Muscle layer of duodenum (tissue), 2 donors: Measurements from ENCODE around the gene ASCL2.
A peak's percentile ranks its signal among the peaks of the same experiment; 100 is the strongest.

ENCODE experiments used
- H3K27ac ChIP-seq: one replicate; pipeline ENCODE4 v1.7.0; 2013; ENCODE audit warnings: mild to moderate bottlenecking, low read length
- H3K27me3 ChIP-seq: one replicate; pipeline ENCODE4 v1.7.0; 2013; ENCODE audit warnings: low read depth, mild to moderate bottlenecking, control low read depth, low read length
- H3K36me3 ChIP-seq, 2 donors: one replicate each; pipeline ENCODE4 v1.7.0; 2013; ENCODE audit warnings: low read length in 2 of 2, control low read depth in 1 of 2, mild to moderate bottlenecking in 1 of 2; ENCODE audit not compliant: insufficient read depth in 2 of 2, control insufficient read depth in 1 of 2
- H3K4me1 ChIP-seq, 2 donors: one replicate each; pipeline ENCODE4 v1.7.0; 2013; ENCODE audit warnings: low read length in 2 of 2, mild to moderate bottlenecking in 2 of 2, control low read depth in 1 of 2, moderate library complexity in 1 of 2; ENCODE audit not compliant: insufficient read depth in 2 of 2, control insufficient read depth in 1 of 2
- H3K4me3 ChIP-seq, 2 donors: one replicate each; pipeline ENCODE4 v1.7.0; 2013; ENCODE audit warnings: low read length in 2 of 2, low read depth in 1 of 2, mild to moderate bottlenecking in 1 of 2
- H3K9me3 ChIP-seq, 2 donors: one replicate each; pipeline ENCODE4 v1.7.0; 2013; ENCODE audit warnings: low read length in 2 of 2, control low read depth in 1 of 2, mild to moderate bottlenecking in 1 of 2; ENCODE audit not compliant: control insufficient read depth in 1 of 2
- donor health status: healthy.

Gene ASCL2, protein sequence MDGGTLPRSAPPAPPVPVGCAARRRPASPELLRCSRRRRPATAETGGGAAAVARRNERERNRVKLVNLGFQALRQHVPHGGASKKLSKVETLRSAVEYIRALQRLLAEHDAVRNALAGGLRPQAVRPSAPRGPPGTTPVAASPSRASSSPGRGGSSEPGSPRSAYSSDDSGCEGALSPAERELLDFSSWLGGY

DNA sequence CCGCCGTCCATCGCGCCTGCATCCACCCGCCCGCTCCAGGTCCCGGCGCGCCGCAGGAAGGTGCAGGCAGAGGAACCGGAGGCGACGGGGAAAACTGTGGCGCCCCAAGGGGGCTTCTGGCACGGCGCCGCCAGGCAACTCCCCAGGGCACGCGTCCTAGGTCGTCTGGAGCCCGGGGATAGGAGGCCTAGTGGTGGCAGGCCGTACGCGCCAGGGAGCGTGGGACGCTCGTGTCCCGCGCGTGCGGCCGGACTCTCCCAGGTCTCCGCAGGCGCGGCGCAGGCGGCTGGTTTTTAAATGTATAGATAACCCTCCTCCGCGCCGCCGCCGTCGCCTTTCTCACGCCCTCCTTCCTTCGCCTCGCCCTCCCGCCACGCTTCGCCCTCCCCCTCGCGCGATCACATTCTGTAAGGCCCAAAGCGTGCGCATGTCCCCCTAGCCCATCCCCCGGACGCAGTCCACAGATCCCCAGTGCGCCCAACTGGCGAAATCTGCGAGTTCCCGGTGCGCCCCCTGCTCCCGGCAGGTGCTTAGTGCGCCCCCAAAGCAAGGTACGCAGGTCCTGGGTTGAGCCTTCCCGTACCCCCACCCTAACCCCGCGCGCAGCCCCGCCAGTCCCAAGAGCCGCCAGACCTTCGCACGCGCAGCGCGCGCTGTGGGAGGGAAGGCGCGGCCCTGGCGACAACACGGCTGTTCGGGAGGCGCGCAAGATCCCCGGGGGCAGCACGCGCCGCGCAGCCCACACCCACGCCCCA, at the start of gene ASCL2:
Gene ASCL2, minus strand, starts transcription at position 267 of the 755 bp plus-strand sequence. Its CDS starts 256 bp downstream, at position 11.
- Histone ChIP-seq H3K27me3 (peaks cover 3% of the 10 kb centered on the region), H3K4me3 (peak within 1 kb of the TSS; percentile 33 to 56), H3K4me1 (peaks cover 0 to 26% of the 10 kb centered on the region in 2 donors), H3K27ac (no peak within 1 kb of the TSS), H3K36me3 (no peaks in the 10 kb centered on the region), H3K9me3 (no peaks in the 10 kb centered on the region)

DNA sequence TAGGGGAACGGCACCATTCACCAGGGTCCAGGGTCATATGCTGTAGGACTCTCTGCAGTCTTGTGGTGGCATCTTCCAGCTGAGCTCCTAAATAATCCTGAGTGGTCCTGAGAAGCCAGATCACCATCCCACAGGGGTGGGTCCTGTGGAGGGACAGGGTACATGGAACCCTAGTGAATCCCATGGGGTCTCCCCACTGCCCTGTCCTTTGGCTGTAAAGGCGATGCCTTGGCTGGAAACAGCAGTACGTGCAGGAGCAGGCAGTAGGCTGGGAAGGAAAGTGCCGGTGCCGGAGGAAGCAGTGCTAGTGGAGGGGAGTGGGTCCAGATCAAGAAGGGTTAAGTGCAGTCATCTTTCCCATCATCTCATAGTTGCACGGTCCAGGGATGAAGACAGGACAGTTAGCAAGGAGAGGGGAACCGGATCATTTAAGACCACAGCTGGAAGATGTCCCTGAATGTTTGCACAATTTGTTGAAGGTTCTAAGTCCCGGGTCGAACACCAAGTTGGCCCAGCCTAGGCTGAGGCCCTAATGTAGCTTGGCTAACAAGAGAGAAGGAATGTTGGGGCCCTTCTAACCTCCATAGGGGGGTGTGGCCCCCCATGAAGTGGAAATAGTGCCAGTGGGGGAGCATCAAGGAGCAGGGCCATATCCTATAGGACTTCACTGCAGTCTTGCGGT, 49.5 kb upstream of the ASCL2 start:
- peaks cover 0 to 5% of the 10 kb centered on the region in 2 donors for H3K4me1 ChIP-seq
- H3K27ac ChIP-seq, result no peak overlapping the region
- H3K9me3 ChIP-seq, result peaks cover 0 to 5% of the 10 kb centered on the region in 2 donors
- no peaks in the 10 kb centered on the region for H3K36me3 ChIP-seq
- H3K4me3 ChIP-seq, result no peak overlapping the region
- H3K27me3 ChIP-seq, result no peaks in the 10 kb centered on the region

GRCh38 chr11:2318707-2319106, 48.3 kb upstream of the ASCL2 start:
- Histone ChIP-seq H3K36me3 (no peaks in the 10 kb centered on the region), H3K9me3 (peaks cover 0 to 5% of the 10 kb centered on the region in 2 donors), H3K27ac (no peak overlapping the region), H3K27me3 (no peaks in the 10 kb centered on the region), H3K4me1 (peaks cover 3 to 16% of the 10 kb centered on the region in 2 donors), H3K4me3 (no peak overlapping the region)

GRCh38 chr11:2318123-2318522, 47.7 kb upstream of the ASCL2 start:
- Histone ChIP-seq H3K9me3 (peaks cover 0 to 5% of the 10 kb centered on the region in 2 donors), H3K27me3 (no peaks in the 10 kb centered on the region), H3K27ac (no peak overlapping the region), H3K4me1 (peaks cover 3 to 16% of the 10 kb centered on the region in 2 donors), H3K4me3 (no peak overlapping the region), H3K36me3 (no peaks in the 10 kb centered on the region)

DNA sequence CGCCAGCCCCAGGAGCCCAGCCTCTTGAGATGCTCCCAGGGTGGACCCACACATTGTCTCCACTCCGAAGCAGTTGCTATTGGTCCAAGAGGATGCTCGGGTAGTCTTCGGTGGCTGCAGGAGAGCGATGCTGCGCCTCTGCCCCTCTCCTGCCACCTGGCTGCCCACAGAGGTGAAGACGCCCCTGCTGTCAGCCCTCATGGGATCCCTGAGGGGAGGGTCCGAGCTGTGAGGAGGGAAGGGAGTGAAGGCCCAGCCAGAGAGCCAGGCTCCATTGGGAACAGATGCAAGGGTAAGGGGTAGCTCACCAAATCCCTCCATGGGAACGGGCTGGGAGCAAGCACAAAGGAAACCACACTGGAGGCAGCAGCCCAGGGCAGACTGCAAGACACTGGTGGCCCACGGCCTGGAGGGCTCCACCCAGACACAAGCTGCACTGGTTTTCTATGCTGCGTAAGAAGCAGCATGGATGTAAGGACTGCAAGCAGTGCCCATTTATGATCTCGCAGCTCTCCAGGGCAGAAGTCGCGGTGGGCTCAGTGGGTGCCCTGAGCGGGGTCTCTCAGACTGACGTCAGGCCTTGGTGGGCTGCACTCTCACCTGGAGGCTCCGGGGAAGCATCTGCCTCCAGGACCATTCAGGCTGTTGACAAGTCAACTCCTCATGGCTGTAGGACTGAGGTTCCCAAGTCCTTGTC, 47.1 kb upstream of the ASCL2 start:
- H3K9me3 ChIP-seq, result peaks cover 0 to 5% of the 10 kb centered on the region in 2 donors
- no peaks in the 10 kb centered on the region for H3K36me3 ChIP-seq
- H3K27ac ChIP-seq, result no peak overlapping the region
- peaks cover 3 to 16% of the 10 kb centered on the region in 2 donors for H3K4me1 ChIP-seq
- H3K27me3 ChIP-seq, result no peaks in the 10 kb centered on the region
- no peak overlapping the region for H3K4me3 ChIP-seq

- H3K27ac ChIP-seq, result no peak overlapping the region
- no peak overlapping the region for H3K4me3 ChIP-seq
- H3K4me1 ChIP-seq, result peaks cover 3 to 16% of the 10 kb centered on the region in 2 donors
- H3K36me3 ChIP-seq, result no peaks in the 10 kb centered on the region
- peaks cover 0 to 5% of the 10 kb centered on the region in 2 donors for H3K9me3 ChIP-seq
- no peaks in the 10 kb centered on the region for H3K27me3 ChIP-seq
Measured at GRCh38 chr11:2316963-2317244, 46.5 kb upstream of the ASCL2 start.

DNA sequence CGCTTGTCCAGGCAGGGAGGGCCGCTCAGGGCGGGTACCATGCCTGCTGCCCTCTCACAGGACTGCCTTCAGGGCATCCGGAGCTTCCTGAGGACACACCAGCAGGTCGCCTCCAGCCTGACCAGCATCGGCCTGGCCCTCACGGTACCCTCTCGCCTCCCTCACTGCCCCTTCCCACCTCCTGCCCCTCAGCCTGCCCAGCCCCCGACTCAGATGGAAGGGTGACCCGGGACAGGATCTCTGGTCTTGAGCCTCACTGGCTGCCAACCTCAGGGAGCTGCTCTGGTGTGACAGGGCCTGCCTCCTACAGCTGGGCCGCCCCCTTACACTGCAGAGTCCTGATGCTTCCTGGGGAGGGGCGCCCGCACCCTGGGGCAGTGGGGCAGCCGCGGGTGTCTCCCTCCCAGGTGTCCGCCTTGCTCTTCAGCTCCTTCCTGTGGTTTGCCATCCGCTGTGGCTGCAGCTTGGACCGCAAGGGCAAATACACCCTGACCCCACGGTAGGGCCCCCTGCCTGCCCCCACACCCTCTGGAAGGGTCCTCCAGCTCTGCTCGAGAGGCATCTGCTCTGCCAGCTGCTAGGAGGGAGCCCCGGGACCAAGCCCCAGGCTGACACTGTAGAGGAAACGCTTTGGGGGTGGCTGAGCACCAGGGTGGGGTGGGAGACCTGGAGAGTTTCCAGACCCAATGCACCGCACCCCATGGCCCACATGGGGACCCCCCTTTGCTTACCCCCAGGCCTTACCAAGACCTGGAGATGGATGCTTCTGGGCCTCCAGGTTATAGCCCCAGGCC, 46.0 kb upstream of the ASCL2 start:
- H3K4me1 ChIP-seq, result peaks cover 3 to 16% of the 10 kb centered on the region in 2 donors
- no peak overlapping the region for H3K27ac ChIP-seq
- H3K36me3 ChIP-seq, result no peaks in the 10 kb centered on the region
- no peak overlapping the region for H3K4me3 ChIP-seq
- H3K27me3 ChIP-seq, result no peaks in the 10 kb centered on the region
- peaks cover 0 to 5% of the 10 kb centered on the region in 2 donors for H3K9me3 ChIP-seq

DNA sequence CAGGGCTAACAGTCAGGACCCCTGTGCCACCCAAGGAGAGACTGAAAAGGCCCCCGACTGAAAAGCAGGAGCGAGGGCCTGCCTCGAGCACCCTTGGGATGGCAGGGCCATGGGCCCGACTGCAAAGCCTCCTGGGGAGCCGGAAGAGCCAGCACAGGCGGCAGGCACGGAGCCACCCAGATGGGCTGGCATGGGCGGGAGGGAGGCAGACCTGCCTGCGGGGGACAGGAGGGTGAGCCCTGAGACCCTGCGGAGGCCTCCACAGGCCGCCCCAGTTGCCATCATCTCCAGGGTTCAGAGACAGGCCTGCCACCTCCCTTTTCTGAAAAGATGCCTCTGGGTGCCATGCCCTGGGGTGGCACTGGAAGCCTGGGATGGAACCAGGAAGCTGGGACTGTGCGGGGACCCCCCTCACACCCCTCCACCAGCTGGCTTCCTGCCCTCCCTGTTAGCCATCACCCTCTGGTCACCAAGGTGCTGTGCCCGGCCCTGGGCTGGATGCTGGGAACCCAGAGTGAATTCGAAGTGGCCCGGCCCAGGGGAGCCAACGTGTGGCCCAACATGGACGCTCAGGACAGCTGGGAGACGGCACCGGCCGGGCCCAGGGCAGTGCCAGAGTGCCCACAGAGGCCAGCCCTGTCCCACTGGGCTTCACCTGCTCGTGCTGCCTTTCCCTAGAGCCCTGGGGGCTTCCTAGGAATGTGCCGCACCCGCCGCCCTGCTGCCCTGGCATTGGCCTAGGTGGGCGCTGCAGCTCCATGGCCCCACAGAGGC, 45.2 kb upstream of the ASCL2 start:
- no peaks in the 10 kb centered on the region for H3K36me3 ChIP-seq
- H3K27me3 ChIP-seq, result no peaks in the 10 kb centered on the region
- peaks cover 0 to 5% of the 10 kb centered on the region in 2 donors for H3K9me3 ChIP-seq
- no peak overlapping the region for H3K4me3 ChIP-seq
- H3K27ac ChIP-seq, result no peak overlapping the region
- peaks cover 3 to 20% of the 10 kb centered on the region in 2 donors for H3K4me1 ChIP-seq

DNA sequence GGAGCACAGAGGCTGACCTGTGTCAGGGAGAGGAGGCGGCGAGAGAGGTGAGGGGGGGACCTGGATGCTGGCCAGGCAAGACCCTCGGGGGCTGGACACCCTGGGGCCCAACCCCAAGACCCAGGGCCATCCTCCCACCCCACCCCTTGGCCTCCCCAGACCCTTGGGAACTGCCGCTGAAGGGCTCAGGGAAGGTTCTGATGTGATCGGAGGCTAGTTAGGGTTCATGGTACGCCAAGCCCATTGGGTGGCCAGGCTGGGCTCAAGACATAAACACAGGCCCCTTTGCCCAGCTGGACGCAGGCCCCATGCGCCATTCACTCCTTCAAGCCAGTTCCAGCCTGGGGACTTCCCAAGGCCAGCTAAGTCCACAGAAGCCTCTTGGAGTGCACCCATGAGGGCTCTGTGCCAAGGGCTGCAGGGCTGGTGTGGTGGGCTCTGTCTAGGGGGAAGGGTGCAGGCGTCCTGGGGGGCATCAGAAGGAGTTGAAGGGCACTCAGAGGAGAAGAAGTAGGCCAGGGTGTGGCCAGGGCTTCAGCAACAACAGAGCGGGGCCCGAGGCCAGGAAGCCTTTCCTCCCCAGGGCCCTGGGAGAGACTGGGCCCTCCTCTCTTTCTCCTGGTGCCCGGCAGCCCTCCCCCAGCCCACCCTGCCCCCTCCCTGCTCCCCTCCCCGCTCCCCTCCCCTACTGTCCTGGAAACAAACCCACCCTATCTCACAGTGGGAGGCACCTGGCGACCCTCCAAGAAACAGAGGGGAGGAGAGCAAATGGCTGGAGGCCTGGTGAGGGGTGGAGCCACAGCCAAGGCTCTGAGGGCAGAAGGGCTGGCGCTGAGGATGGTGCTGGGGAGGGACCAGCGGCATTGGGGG, 44.4 kb upstream of the ASCL2 start:
- Histone ChIP-seq H3K27ac (no peak overlapping the region), H3K27me3 (no peaks in the 10 kb centered on the region), H3K4me3 (no peak overlapping the region), H3K9me3 (peaks cover 0 to 5% of the 10 kb centered on the region in 2 donors), H3K36me3 (no peaks in the 10 kb centered on the region), H3K4me1 (peaks cover 3 to 20% of the 10 kb centered on the region in 2 donors)
